Astrocyte (in vitro differentiated cells and primary cell): ENCODE measurements around the gene ANO2. TPM values are rescaled to one million over a fixed set of nuclear protein-coding genes. Genes with fewer than 3 reads are reported as not detected.

Experiments used
- DNase-seq: peaks from one replicate; pipeline ENCODE4 v3.0.0-alpha.2; 2010; ENCODE audit warnings: low read depth
- FAIRE-seq: peaks from 2 replicates; lab custom pipeline; 2011; peaks lifted over from hg19 to GRCh38; lab: Jason Lieb, UNC
- H2AFZ ChIP-seq: 2 replicates; pipeline ENCODE4 v1.6.0; 2012; ENCODE audit warnings: low read depth, low read length, inconsistent platforms
- H3K27ac ChIP-seq: 2 replicates; pipeline ENCODE4 v1.5.1; 2011; ENCODE audit warnings: low read depth, low read length, inconsistent platforms
- H3K27me3 ChIP-seq: 2 replicates; pipeline ENCODE4 v1.6.0; 2011; ENCODE audit warnings: low read length, inconsistent platforms; ENCODE audit not compliant: insufficient read depth
- H3K36me3 ChIP-seq: 2 replicates; pipeline ENCODE4 v1.5.1; 2011; ENCODE audit warnings: low read length, inconsistent platforms; ENCODE audit not compliant: insufficient read depth
- H3K4me1 ChIP-seq: 2 replicates; pipeline ENCODE4 v1.5.1; 2011; ENCODE audit warnings: low read length, inconsistent platforms; ENCODE audit not compliant: insufficient read depth
- H3K4me2 ChIP-seq: 2 replicates; pipeline ENCODE4 v1.6.0; 2012; ENCODE audit warnings: low read length, inconsistent platforms
- H3K4me3 ChIP-seq: 2 replicates; pipeline ENCODE4 v1.5.1; 2011; ENCODE audit warnings: low read depth, mild to moderate bottlenecking, low read length, inconsistent platforms; ENCODE audit not compliant: insufficient read depth
- H3K79me2 ChIP-seq: 2 replicates; pipeline ENCODE4 v1.6.0; 2012; ENCODE audit warnings: mild to moderate bottlenecking, low read length, inconsistent platforms; ENCODE audit not compliant: insufficient read depth
- H3K9ac ChIP-seq: 2 replicates; pipeline ENCODE4 v1.6.0; 2012; ENCODE audit warnings: mild to moderate bottlenecking, low read length, inconsistent platforms
- H3K9me3 ChIP-seq: 2 replicates; pipeline ENCODE4 v1.5.1; 2012; ENCODE audit warnings: low read depth, mild to moderate bottlenecking, low read length, inconsistent platforms; ENCODE audit not compliant: insufficient read depth
- H4K20me1 ChIP-seq: 2 replicates; pipeline ENCODE4 v1.6.0; 2012; ENCODE audit warnings: low read length, inconsistent platforms; ENCODE audit not compliant: insufficient read depth
- H3K27ac Mint-ChIP-seq: one replicate; pipeline ENCODE4 v1.8.0; 2021; ENCODE audit warnings: mild to moderate bottlenecking, mixed read lengths; ENCODE audit not compliant: unreplicated experiment
- H3K27me3 Mint-ChIP-seq: one replicate; pipeline ENCODE4 v1.8.0; 2021; ENCODE audit warnings: low read depth, mixed read lengths; ENCODE audit not compliant: unreplicated experiment
- H3K36me3 Mint-ChIP-seq: one replicate; pipeline ENCODE4 v1.8.0; 2021; ENCODE audit warnings: low read depth, mixed read lengths; ENCODE audit not compliant: unreplicated experiment
- H3K4me1 Mint-ChIP-seq: one replicate; pipeline ENCODE4 v1.8.0; 2021; ENCODE audit warnings: low read depth, mixed read lengths; ENCODE audit not compliant: unreplicated experiment
- H3K4me3 Mint-ChIP-seq: one replicate; pipeline ENCODE4 v1.8.0; 2021; ENCODE audit warnings: mild to moderate bottlenecking, moderate library complexity, mixed read lengths; ENCODE audit not compliant: unreplicated experiment
- H3K9me3 Mint-ChIP-seq: one replicate; pipeline ENCODE4 v1.8.0; 2021; ENCODE audit warnings: mild to moderate bottlenecking, mixed read lengths; ENCODE audit not compliant: unreplicated experiment
- CTCF ChIP-seq: IDR thresholded peaks from 2 replicates; pipeline ENCODE4 v1.5.1; 2011; ENCODE audit warnings: low read depth, mild to moderate bottlenecking, inconsistent platforms, low read length, moderate library complexity; ENCODE audit not compliant: insufficient read depth
- EZH2 ChIP-seq: IDR thresholded peaks from 2 replicates; pipeline ENCODE4 v1.6.1; 2012; ENCODE audit warnings: mild to moderate bottlenecking, low read length, inconsistent platforms; ENCODE audit not compliant: insufficient read depth
- total RNA-seq: library from RNA; stranded (reverse); gene quantifications from 2 replicates; pipeline ENCODE4 v1.2.1, GENCODE V29; 2021

The ANO2 gene
- total RNA-seq, 1 donor from 2014 or later: 0.93 TPM

DNA sequence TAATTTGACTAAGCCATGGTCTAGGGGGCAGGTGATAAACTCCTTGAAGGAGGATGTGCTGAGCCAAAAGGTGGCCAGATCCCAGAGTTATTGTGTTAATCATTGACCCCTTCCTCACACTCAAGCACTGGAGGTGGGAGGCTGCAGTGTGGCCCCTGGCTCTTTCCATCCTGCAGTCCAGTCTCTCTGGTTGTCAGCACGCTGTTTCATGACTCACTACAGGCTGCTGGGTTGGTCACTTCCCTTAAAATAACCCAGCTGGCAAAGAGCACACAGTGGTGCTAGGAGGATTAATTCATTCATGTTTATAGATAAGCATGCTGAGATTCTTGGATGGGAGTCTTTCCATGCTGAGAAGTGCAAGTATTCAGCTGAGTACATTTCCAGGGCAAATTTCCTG lies 228.9 kb downstream of the ANO2 start:
- no peak overlapping the region for H2AFZ ChIP-seq
- no peaks in the 10 kb centered on the region for H3K27me3 ChIP-seq
- H3K4me3 ChIP-seq: no peak overlapping the region
- H4K20me1 ChIP-seq: no peaks in the 10 kb centered on the region
- H3K4me2 ChIP-seq: no peak overlapping the region
- no peak overlapping the region for H3K4me3 Mint-ChIP-seq
- H3K36me3 Mint-ChIP-seq: no peaks in the 10 kb centered on the region
- peaks cover 6% of the 10 kb centered on the region for H3K4me1 Mint-ChIP-seq
- H3K4me1 ChIP-seq: no peaks in the 10 kb centered on the region
- no peaks in the 10 kb centered on the region for H3K9me3 Mint-ChIP-seq
- no peak for FAIRE-seq
- no peaks in the 10 kb centered on the region for H3K9me3 ChIP-seq
- no peaks in the 10 kb centered on the region for H3K79me2 ChIP-seq
- H3K27ac Mint-ChIP-seq: no peak overlapping the region
- H3K36me3 ChIP-seq: no peaks in the 10 kb centered on the region
- no peak for DNase-seq
- peaks cover 13% of the 10 kb centered on the region for H3K27me3 Mint-ChIP-seq
- H3K27ac ChIP-seq: no peak overlapping the region
- H3K9ac ChIP-seq: no peak overlapping the region
- no peak for TF ChIP-seq CTCF
- TF ChIP-seq EZH2: no peak

GRCh38 chr12:5715021-5715420 lies 230.0 kb downstream of the ANO2 start:
- Mint-ChIP-seq H3K27me3 (peaks cover 13% of the 10 kb centered on the region), H3K4me1 (peaks cover 6% of the 10 kb centered on the region), H3K36me3 (no peaks in the 10 kb centered on the region), H3K27ac (no peak overlapping the region), H3K4me3 (no peak overlapping the region), H3K9me3 (no peaks in the 10 kb centered on the region)
- no peaks in the 10 kb centered on the region for H3K27me3 ChIP-seq
- FAIRE-seq: no peak
- H3K4me3 ChIP-seq: no peak overlapping the region
- TF ChIP-seq EZH2 (no peak), CTCF (no peak)
- no peak overlapping the region for H3K9ac ChIP-seq
- H3K4me2 ChIP-seq: no peak overlapping the region
- H3K79me2 ChIP-seq: no peaks in the 10 kb centered on the region
- H3K4me1 ChIP-seq: no peaks in the 10 kb centered on the region
- H2AFZ ChIP-seq: no peak overlapping the region
- H4K20me1 ChIP-seq: no peaks in the 10 kb centered on the region
- no peak for DNase-seq
- H3K36me3 ChIP-seq: no peaks in the 10 kb centered on the region
- no peak overlapping the region for H3K27ac ChIP-seq
- H3K9me3 ChIP-seq: no peaks in the 10 kb centered on the region

- H3K4me2 ChIP-seq: no peak overlapping the region
- no peak overlapping the region for H2AFZ ChIP-seq
- no peak overlapping the region for H3K9ac ChIP-seq
- H3K36me3 ChIP-seq: no peaks in the 10 kb centered on the region
- no peak overlapping the region for H3K27ac ChIP-seq
- no peak overlapping the region for H3K4me3 ChIP-seq
- no peaks in the 10 kb centered on the region for H3K79me2 ChIP-seq
- Mint-ChIP-seq H3K4me3 (no peak overlapping the region), H3K27ac (no peak overlapping the region), H3K36me3 (no peaks in the 10 kb centered on the region), H3K27me3 (peaks cover 6% of the 10 kb centered on the region), H3K4me1 (peaks cover 6% of the 10 kb centered on the region), H3K9me3 (no peaks in the 10 kb centered on the region)
- no peaks in the 10 kb centered on the region for H3K4me1 ChIP-seq
- H3K27me3 ChIP-seq: no peaks in the 10 kb centered on the region
- H4K20me1 ChIP-seq: no peaks in the 10 kb centered on the region
- FAIRE-seq: no peak
- DNase-seq: no peak
- H3K9me3 ChIP-seq: no peaks in the 10 kb centered on the region
- TF ChIP-seq EZH2 (no peak), CTCF (no peak)
Observed at GRCh38 chr12:5713599-5714081, 231.4 kb downstream of the ANO2 start.
